GM21825 (cell line): ENCODE data around the gene PAX5.

Source experiments
- ATAC-seq: cut with Tn5 transposase; IDR thresholded peaks from one replicate; pipeline ENCODE4 v1.9.1; 2021; ENCODE audit warnings: mild to moderate bottlenecking, moderate library complexity; ENCODE audit not compliant: unreplicated experiment

The PAX5 gene

GRCh38 chr9:36789886-36790285, 244.2 kb downstream of the PAX5 start:
- ATAC-seq: no peak

GRCh38 chr9:36788534-36788933, 245.5 kb downstream of the PAX5 start:
- no peak for ATAC-seq

GRCh38 chr9:36787709-36788108, 246.4 kb downstream of the PAX5 start:
- no peak for ATAC-seq
